Measurements from ENCODE around the gene CNOT11. TPM values are rescaled to one million over a fixed set of nuclear protein-coding genes. Genes with fewer than 3 reads are reported as not detected.

Gene CNOT11
- total and polyA plus RNA-seq, 2 of the 13 experiments (the other 11 are each of a cell fraction or from before 2014, with no cell fraction given), result 114 to 209 TPM

- peak; percentile 75; the same call in 1 of the 2 replicates for TF ChIP-seq HNF1B (CRISPR knock-in tag; IDR thresholded peaks at IDR 0.05)
- peak in 1 of 2 experiments; percentile 84; a peak in 2 of 4 replicates for TF ChIP-seq EP300 (IDR thresholded peaks at IDR 0.05; ENCODE audit: low read depth in 2 of 2, low read length in 2 of 2)
- TF ChIP-seq EP300 (CRISPR knock-in tag; IDR thresholded peaks at IDR 0.05; ENCODE audit: borderline replicate concordance), result peak; percentile 31; the same call in 1 of the 2 replicates
- TF ChIP-seq NAIF1 (CRISPR knock-in tag; IDR thresholded peaks at IDR 0.05; ENCODE audit: borderline replicate concordance), result no peak
- no peak for TF ChIP-seq ISX (CRISPR knock-in tag; conservative IDR thresholded peaks at IDR 0.05)
- no peak for TF ChIP-seq MYNN (CRISPR knock-in tag; IDR thresholded peaks at IDR 0.05; ENCODE audit: low read depth)
- TF ChIP-seq AGO1 (IDR thresholded peaks at IDR 0.05; ENCODE audit: low read depth, low read length, poor library complexity, severe bottlenecking), result no peak
- no peak for TF ChIP-seq ESRRA (CRISPR knock-in tag; IDR thresholded peaks at IDR 0.05; ENCODE audit: low read depth)
- peak; percentile 46 for TF ChIP-seq KLF6 (CRISPR knock-in tag; IDR thresholded peaks at IDR 0.05)
- no peak for TF ChIP-seq MAF1 (CRISPR knock-in tag; IDR thresholded peaks at IDR 0.05; ENCODE audit: borderline replicate concordance)
- TF ChIP-seq MIXL1 (CRISPR knock-in tag; IDR thresholded peaks at IDR 0.05), result peak; percentile 33; the same call in 1 of the 2 replicates
- no peak for TF ChIP-seq BHLHE40 (IDR thresholded peaks at IDR 0.05; ENCODE audit: low read length)
- no peak for TF ChIP-seq MEIS1 (CRISPR knock-in tag; IDR thresholded peaks at IDR 0.05; ENCODE audit: borderline replicate concordance)
- peak; percentile 6; the same call in 1 of the 2 replicates for TF ChIP-seq RXRA (CRISPR knock-in tag; IDR thresholded peaks at IDR 0.05)
- TF ChIP-seq, protein P1, sequence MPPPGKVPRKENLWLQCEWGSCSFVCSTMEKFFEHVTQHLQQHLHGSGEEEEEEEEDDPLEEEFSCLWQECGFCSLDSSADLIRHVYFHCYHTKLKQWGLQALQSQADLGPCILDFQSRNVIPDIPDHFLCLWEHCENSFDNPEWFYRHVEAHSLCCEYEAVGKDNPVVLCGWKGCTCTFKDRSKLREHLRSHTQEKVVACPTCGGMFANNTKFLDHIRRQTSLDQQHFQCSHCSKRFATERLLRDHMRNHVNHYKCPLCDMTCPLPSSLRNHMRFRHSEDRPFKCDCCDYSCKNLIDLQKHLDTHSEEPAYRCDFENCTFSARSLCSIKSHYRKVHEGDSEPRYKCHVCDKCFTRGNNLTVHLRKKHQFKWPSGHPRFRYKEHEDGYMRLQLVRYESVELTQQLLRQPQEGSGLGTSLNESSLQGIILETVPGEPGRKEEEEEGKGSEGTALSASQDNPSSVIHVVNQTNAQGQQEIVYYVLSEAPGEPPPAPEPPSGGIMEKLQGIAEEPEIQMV (CRISPR knock-in tag; IDR thresholded peaks at IDR 0.05; ENCODE audit: low read depth), result no peak
- no peak for TF ChIP-seq JDP2 (CRISPR knock-in tag; IDR thresholded peaks at IDR 0.05; ENCODE audit: borderline replicate concordance)
- TF ChIP-seq ZNF383 (CRISPR knock-in tag; IDR thresholded peaks at IDR 0.05; ENCODE audit: borderline replicate concordance), result no peak
- TF ChIP-seq ZNF282 (IDR thresholded peaks at IDR 0.05; ENCODE audit: partially characterized antibody), result no peak
- TF ChIP-seq NFKB2 (CRISPR knock-in tag; IDR thresholded peaks at IDR 0.05; ENCODE audit: borderline replicate concordance), result no peak
- no peak for TF ChIP-seq SIN3A (IDR thresholded peaks at IDR 0.05; ENCODE audit: borderline replicate concordance, low read depth, low read length)
- no peak for TF ChIP-seq CENPX (CRISPR knock-in tag; IDR thresholded peaks at IDR 0.05)
- no peak for TF ChIP-seq ZNF230 (CRISPR knock-in tag; IDR thresholded peaks at IDR 0.05)
- TF ChIP-seq ZNF878 (CRISPR knock-in tag; IDR thresholded peaks at IDR 0.05), result peak; percentile 13; the same call in 1 of the 2 replicates
- TF ChIP-seq, protein P2, sequence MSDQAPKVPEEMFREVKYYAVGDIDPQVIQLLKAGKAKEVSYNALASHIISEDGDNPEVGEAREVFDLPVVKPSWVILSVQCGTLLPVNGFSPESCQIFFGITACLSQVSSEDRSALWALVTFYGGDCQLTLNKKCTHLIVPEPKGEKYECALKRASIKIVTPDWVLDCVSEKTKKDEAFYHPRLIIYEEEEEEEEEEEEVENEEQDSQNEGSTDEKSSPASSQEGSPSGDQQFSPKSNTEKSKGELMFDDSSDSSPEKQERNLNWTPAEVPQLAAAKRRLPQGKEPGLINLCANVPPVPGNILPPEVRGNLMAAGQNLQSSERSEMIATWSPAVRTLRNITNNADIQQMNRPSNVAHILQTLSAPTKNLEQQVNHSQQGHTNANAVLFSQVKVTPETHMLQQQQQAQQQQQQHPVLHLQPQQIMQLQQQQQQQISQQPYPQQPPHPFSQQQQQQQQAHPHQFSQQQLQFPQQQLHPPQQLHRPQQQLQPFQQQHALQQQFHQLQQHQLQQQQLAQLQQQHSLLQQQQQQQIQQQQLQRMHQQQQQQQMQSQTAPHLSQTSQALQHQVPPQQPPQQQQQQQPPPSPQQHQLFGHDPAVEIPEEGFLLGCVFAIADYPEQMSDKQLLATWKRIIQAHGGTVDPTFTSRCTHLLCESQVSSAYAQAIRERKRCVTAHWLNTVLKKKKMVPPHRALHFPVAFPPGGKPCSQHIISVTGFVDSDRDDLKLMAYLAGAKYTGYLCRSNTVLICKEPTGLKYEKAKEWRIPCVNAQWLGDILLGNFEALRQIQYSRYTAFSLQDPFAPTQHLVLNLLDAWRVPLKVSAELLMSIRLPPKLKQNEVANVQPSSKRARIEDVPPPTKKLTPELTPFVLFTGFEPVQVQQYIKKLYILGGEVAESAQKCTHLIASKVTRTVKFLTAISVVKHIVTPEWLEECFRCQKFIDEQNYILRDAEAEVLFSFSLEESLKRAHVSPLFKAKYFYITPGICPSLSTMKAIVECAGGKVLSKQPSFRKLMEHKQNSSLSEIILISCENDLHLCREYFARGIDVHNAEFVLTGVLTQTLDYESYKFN (CRISPR knock-in tag; conservative IDR thresholded peaks at IDR 0.05), result peak; percentile 65
- no peak for TF ChIP-seq NFYC (CRISPR knock-in tag; IDR thresholded peaks at IDR 0.05)
These were observed 18.3 kb upstream of the CNOT11 start (continued) for GRCh38 chr2:101234169-101234938.

Data from HepG2 (cell line).